ENCODE data around the gene MTOR.

DNA sequence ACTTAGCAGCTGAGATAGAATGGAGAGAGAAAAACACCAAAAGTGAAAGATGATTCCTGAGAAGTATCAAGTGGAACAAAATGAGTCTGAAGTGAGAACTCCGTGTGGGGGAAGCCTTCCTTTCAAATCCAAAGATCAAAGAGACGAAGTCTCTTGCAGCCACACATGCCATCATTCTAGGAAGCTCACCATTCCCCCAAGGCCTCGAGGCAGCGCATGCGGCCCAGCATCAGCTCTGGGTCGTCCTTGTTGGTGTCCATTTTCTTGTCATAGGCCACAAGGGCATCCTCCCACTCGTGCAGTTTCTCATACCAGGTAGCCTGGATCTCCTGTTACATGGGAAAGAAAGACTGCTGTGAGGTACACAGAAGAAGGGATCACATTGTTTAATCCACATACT is 105.4 kb downstream of the MTOR start:
- no peak for TF ChIP-seq POLR2AphosphoS5 (IDR thresholded peaks at IDR 0.05; ENCODE audit: low read length)
- no peak for TF ChIP-seq SPI1 (IDR thresholded peaks at IDR 0.05; ENCODE audit: borderline replicate concordance, insufficient read depth, low read depth, low read length)
- TF ChIP-seq RAD21 (IDR thresholded peaks at IDR 0.05; ENCODE audit: insufficient read depth, low read depth, low read length) = no peak
- no peak for TF ChIP-seq JUNB (IDR thresholded peaks at IDR 0.05)
- TF ChIP-seq SUPT20H (IDR thresholded peaks at IDR 0.05; ENCODE audit: borderline replicate concordance, control insufficient read depth, low read depth, low read length) = no peak
- TF ChIP-seq, protein P1, sequence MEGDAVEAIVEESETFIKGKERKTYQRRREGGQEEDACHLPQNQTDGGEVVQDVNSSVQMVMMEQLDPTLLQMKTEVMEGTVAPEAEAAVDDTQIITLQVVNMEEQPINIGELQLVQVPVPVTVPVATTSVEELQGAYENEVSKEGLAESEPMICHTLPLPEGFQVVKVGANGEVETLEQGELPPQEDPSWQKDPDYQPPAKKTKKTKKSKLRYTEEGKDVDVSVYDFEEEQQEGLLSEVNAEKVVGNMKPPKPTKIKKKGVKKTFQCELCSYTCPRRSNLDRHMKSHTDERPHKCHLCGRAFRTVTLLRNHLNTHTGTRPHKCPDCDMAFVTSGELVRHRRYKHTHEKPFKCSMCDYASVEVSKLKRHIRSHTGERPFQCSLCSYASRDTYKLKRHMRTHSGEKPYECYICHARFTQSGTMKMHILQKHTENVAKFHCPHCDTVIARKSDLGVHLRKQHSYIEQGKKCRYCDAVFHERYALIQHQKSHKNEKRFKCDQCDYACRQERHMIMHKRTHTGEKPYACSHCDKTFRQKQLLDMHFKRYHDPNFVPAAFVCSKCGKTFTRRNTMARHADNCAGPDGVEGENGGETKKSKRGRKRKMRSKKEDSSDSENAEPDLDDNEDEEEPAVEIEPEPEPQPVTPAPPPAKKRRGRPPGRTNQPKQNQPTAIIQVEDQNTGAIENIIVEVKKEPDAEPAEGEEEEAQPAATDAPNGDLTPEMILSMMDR (IDR thresholded peaks at IDR 0.05 in 2 of 3, conservative IDR thresholded peaks at IDR 0.05 in 1 of 3; ENCODE audit: control insufficient read depth in 2 of 3, extremely low read depth in 1 of 3, insufficient read depth in 1 of 3, low read depth in 3 of 3, low read length in 3 of 3) = no peak
